ENCODE measurements around the gene ALDH3B2.

ALDH3B2 gene

GRCh38 chr11:67612751-67613150 is 61.7 kb downstream of the ALDH3B2 start:
- DNase-seq = no peak

Data from effector CD4-positive, alpha-beta T cell (primary cell).